ENCODE measurements around the gene GTPBP6.

- TF ChIP-seq POLR2A (IDR thresholded peaks at IDR 0.05) (no peak), CTCF (IDR thresholded peaks at IDR 0.05) (no peak), EP300 (IDR thresholded peaks at IDR 0.05; ENCODE audit: low read depth) (no peak), POLR2AphosphoS5 (IDR thresholded peaks at IDR 0.05) (no peak)
Measured at GRCh38 chrX:331151-331824, 12.7 kb upstream of the GTPBP6 start.

All from transverse colon (tissue), 4 donors.